B cell (primary cell): ENCODE results near the gene RPS26. TPM values are rescaled to one million over a fixed set of nuclear protein-coding genes. Genes with fewer than 3 reads are reported as not detected.
A peak's percentile ranks its signal among the peaks of the same experiment; 100 is the strongest.

Experiments used
- ATAC-seq: fragments of 200-7000 bp; cut with Tn5 transposase; one replicate; pipeline ENCODE4 v1.10.0; 2021; ENCODE audit warnings: low read depth, mild to moderate bottlenecking, moderate number of reproducible peaks, moderate library complexity
- CTCF ChIA-PET: fragments of 350-600 bp; sonication (Branson Sonifier 250); formaldehyde crosslinking; loops from one replicate; lab custom pipeline; 2021; ENCODE audit warnings: antibody characterized with exemption, inconsistent platforms; lab: Charles Lee
- POLR2A ChIA-PET: fragments of 350-600 bp; sonication (Branson Sonifier 250); formaldehyde crosslinking; loops from one replicate; lab custom pipeline; 2021; ENCODE audit warnings: antibody characterized with exemption; lab: Charles Lee
- DNase-seq: peaks from one replicate; pipeline ENCODE4 v3.0.0; 2013
- H2AFZ ChIP-seq: 2 replicates; pipeline ENCODE4 v1.6.1; 2012; ENCODE audit warnings: mild to moderate bottlenecking, low read depth, low read length; ENCODE audit not compliant: insufficient read depth, poor library complexity, severe bottlenecking
- H3K27ac ChIP-seq, 2 donors: 1 replicate in 1 of 2; 2 replicates in 1 of 2; pipeline ENCODE4 v1.5.1; 2012 to 2013; ENCODE audit warnings: low read length in 2 of 2, mild to moderate bottlenecking in 2 of 2, moderate library complexity in 1 of 2
- H3K27me3 ChIP-seq, 4 experiments: fragments of 200-600 bp in 1 of 4; sonication (generic) in 1 of 4; replicated peaks in 1 of 4; 1 replicate in 2 of 4; 2 replicates in 2 of 4; pipeline versions ENCODE4 v1.6.1 to v1.7.0; 2013 to 2016; ENCODE audit warnings: low read length in 3 of 4, mild to moderate bottlenecking in 2 of 4, mixed read lengths in 1 of 4, moderate library complexity in 1 of 4; ENCODE audit not compliant: insufficient read depth in 4 of 4, control insufficient read depth in 3 of 4; ENCODE audit errors: control extremely low read depth in 1 of 4
- H3K36me3 ChIP-seq, 2 experiments: replicated peaks in 1 of 2; 1 replicate in 1 of 2; 2 replicates in 1 of 2; pipeline versions ENCODE4 v1.6.1 to v1.7.1; 2013; ENCODE audit warnings: low read length in 1 of 2; ENCODE audit not compliant: insufficient read depth in 2 of 2, control insufficient read depth in 1 of 2; ENCODE audit errors: control extremely low read depth in 1 of 2, extremely low read depth in 1 of 2
- H3K4me1 ChIP-seq, 2 donors: fragments of 200-600 bp in 1 of 2; sonication (generic) in 1 of 2; 1 replicate in 1 of 2; 2 replicates in 1 of 2; pipeline versions ENCODE4 v1.5.1 to v1.6.1; 2013 to 2017; ENCODE audit warnings: low read length in 2 of 2; ENCODE audit not compliant: control insufficient read depth in 2 of 2, insufficient read depth in 2 of 2
- H3K4me2 ChIP-seq: replicated peaks from 2 replicates; pipeline ENCODE3; 2012; ENCODE audit warnings: mild to moderate bottlenecking, low read depth, low read length; ENCODE audit not compliant: poor library complexity, severe bottlenecking
- H3K4me3 ChIP-seq, 5 experiments: fragments of 200-600 bp in 1 of 5; sonication (generic) in 1 of 5; 1 replicate in 3 of 5; 2 replicates in 2 of 5; pipeline versions ENCODE4 v1.5.1 to v1.7.0; 2011 to 2016; ENCODE audit warnings: low read length in 4 of 5, mild to moderate bottlenecking in 4 of 5, low read depth in 2 of 5, control low read depth in 1 of 5, moderate library complexity in 1 of 5; ENCODE audit not compliant: insufficient read depth in 1 of 5; ENCODE audit errors: control extremely low read depth in 1 of 5, extremely low read depth in 1 of 5
- H3K79me2 ChIP-seq: fragments of 200-600 bp; sonication (generic); one replicate; pipeline ENCODE4 v1.6.0; 2016; ENCODE audit warnings: low read length; ENCODE audit not compliant: control insufficient read depth, insufficient read depth
- H3K9ac ChIP-seq: fragments of 200-600 bp; sonication (generic); 2 replicates; pipeline ENCODE4 v1.6.1; 2017; ENCODE audit warnings: mild to moderate bottlenecking, low read length, moderate library complexity
- H3K9me3 ChIP-seq, 3 donors: one replicate each; pipeline versions ENCODE4 v1.6.1 to v1.7.1; 2013; ENCODE audit warnings: low read length in 2 of 3; ENCODE audit not compliant: control insufficient read depth in 2 of 3, insufficient read depth in 1 of 3; ENCODE audit errors: control extremely low read depth in 1 of 3
- H4K20me1 ChIP-seq: 2 replicates; pipeline ENCODE4 v1.6.0; 2012; ENCODE audit warnings: mild to moderate bottlenecking, low read length; ENCODE audit not compliant: insufficient read depth, control insufficient read depth, poor library complexity, severe bottlenecking
- H3K27ac Mint-ChIP-seq: one replicate; pipeline ENCODE4 v1.8.0; 2021; ENCODE audit warnings: mixed read lengths
- H3K27me3 Mint-ChIP-seq: one replicate; pipeline ENCODE4 v1.8.0; 2021; ENCODE audit warnings: mixed read lengths
- H3K4me1 Mint-ChIP-seq: one replicate; pipeline ENCODE4 v1.8.0; 2021; ENCODE audit warnings: mixed read lengths
- H3K4me3 Mint-ChIP-seq: one replicate; pipeline ENCODE4 v1.8.0; 2021; ENCODE audit warnings: mixed read lengths
- H3K9me3 Mint-ChIP-seq: one replicate; pipeline ENCODE4 v1.8.0; 2022; ENCODE audit warnings: mixed read lengths; ENCODE audit not compliant: insufficient read depth
- EZH2 ChIP-seq: IDR thresholded peaks from 2 replicates; pipeline ENCODE4 v1.6.1; 2012; ENCODE audit warnings: borderline replicate concordance, low read depth, mild to moderate bottlenecking, moderate library complexity, low read length; ENCODE audit not compliant: insufficient read depth, poor library complexity, severe bottlenecking
- WGBS: methylation state at CpG from one replicate; pipeline ENCODE4 v1.1.5; 2013; ENCODE audit warnings: missing lambda C conversion rate; ENCODE audit not compliant: insufficient coverage; 5-methylcytosine and 5-hydroxymethylcytosine counted together
- intact Hi-C: fragments of 100-400 bp; cut with micrococcal nuclease; formaldehyde crosslinking; loops from one replicate; pipeline ENCODE4 v1.10.0; 2022
- polyA plus RNA-seq: library from polyadenylated mRNA; depleted of rRNA; stranded (reverse); fragments of >200 nt; gene quantifications from 2 replicates; pipeline ENCODE4 v1.2.3, GENCODE V29; 2012
- total RNA-seq, 2 donors: library from RNA; stranded (reverse); fragments of 120-200 nt in 1 of 2; gene quantifications; 1 replicate in 1 of 2; 2 replicates in 1 of 2; pipeline versions ENCODE4 v1.2.3 to v1.2.4, GENCODE V29; 2013 to 2022
- TF ChIP-seq, protein P1 (sequence below): fragments of 200-600 bp; IDR thresholded peaks from one replicate; pipeline ENCODE4 v1.8.0; 2022; ENCODE audit warnings: antibody characterized with exemption, mild to moderate bottlenecking

RPS26 gene
- total and polyA plus RNA-seq, 2 donors (not counting 1 experiment from before 2014, with no cell fraction given), result 21.0 to 549 TPM

DNA sequence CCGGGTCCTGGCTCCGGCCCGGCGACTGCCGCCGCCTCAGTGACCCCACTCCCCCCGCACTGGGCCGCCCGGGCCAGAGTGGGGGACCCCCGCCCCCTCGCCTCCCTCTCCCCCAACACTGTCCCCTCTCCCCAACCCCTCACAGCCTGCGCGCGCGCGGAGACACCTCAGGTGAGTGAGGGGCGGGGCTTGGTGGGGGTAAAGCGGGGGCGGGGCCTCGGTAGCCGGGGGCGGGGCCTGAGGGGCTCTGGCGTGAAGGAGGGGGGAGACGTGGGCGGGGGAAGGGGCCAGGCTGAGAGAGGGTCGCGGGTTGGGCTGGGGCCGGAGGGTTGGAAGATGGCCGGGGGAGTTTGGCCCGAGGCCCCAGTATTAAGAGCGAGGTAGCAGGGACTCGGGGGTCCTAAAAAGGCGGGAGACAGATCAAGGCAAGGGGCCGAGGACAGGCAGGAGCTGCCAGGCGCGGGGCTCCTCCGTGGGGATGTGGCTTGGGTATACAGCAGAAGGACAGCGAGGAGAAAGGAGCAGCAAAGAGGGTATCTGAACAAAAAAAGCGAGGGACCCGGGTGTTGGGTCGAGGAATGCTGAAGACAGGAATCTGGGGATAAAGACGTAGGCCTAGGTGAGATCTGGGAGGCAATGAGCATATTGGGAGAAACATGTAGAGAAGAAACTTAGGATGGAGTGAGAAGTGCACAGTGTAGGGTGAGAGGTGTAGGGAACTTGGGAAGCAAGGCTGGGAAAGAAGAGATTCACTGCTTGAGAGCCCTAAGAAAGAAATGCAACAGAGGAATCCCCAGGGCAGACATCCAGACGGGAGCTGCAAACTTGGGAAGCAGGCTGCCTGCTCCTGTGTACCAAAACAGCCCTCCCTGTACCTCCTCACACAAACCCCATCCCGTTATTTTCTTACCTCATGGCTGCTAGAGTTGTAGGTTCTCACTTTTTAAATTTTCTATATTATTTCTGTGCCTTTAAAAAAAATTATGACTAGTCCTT is 33.9 kb upstream of the RPS26 start:
- no peak for TF ChIP-seq EZH2
- TF ChIP-seq, protein P1, sequence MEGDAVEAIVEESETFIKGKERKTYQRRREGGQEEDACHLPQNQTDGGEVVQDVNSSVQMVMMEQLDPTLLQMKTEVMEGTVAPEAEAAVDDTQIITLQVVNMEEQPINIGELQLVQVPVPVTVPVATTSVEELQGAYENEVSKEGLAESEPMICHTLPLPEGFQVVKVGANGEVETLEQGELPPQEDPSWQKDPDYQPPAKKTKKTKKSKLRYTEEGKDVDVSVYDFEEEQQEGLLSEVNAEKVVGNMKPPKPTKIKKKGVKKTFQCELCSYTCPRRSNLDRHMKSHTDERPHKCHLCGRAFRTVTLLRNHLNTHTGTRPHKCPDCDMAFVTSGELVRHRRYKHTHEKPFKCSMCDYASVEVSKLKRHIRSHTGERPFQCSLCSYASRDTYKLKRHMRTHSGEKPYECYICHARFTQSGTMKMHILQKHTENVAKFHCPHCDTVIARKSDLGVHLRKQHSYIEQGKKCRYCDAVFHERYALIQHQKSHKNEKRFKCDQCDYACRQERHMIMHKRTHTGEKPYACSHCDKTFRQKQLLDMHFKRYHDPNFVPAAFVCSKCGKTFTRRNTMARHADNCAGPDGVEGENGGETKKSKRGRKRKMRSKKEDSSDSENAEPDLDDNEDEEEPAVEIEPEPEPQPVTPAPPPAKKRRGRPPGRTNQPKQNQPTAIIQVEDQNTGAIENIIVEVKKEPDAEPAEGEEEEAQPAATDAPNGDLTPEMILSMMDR, result no peak

More for the DNA sequence above, 33.9 kb upstream of the RPS26 start:
- Histone ChIP-seq H4K20me1 (no peaks in the 10 kb centered on the region), H2AFZ (peak overlapping the region; percentile 99), H3K27ac (peak overlapping the region; percentile 4 to 64), H3K9me3 (no peaks in the 10 kb centered on the region), H3K4me2 (peak overlapping the region; percentile 91), H3K9ac (peak overlapping the region; percentile 73), H3K79me2 (no peaks in the 10 kb centered on the region), H3K27me3 (no peaks in the 10 kb centered on the region), H3K4me1 (peaks cover 5 to 11% of the 10 kb centered on the region in 2 donors), H3K36me3 (no peaks in the 10 kb centered on the region), H3K4me3 (peak overlapping the region; percentile 31 to 81 (median 62))
- Mint-ChIP-seq H3K4me3 (peak overlapping the region; percentile 91), H3K4me1 (peaks cover 14% of the 10 kb centered on the region), H3K9me3 (no peaks in the 10 kb centered on the region), H3K27me3 (no peaks in the 10 kb centered on the region), H3K27ac (peak overlapping the region; percentile 80)
- POLR2A ChIA-PET, result interaction anchor here (0.6 to 1.7 kb wide), 11 partner anchors 33 to 1511 kb away, joined by 3 to 10 read pairs (median 4); partner anchors contain the start of genes DGKA, ORMDL2, PA2G4 and RAB5B
- 2% methylated on average over 24 of the region's 44 CpGs for WGBS
- peak; percentile 69 for DNase-seq
- peak; percentile 91 for ATAC-seq
- CTCF ChIA-PET, result interaction anchor here (1.0 to 2.5 kb wide), 5 partner anchors 12 to 39 kb away, joined by 4 to 18 read pairs (median 4); partner anchors contain the start of gene SUOX
- intact Hi-C loops, result loop anchor here (1.0 to 2.0 kb wide), 4 partner anchors 33 to 179 kb away; partner anchors contain the start of genes DNAJC14, PA2G4 and RPS26
